Measurements from ENCODE around the gene OR10A3.

DNA sequence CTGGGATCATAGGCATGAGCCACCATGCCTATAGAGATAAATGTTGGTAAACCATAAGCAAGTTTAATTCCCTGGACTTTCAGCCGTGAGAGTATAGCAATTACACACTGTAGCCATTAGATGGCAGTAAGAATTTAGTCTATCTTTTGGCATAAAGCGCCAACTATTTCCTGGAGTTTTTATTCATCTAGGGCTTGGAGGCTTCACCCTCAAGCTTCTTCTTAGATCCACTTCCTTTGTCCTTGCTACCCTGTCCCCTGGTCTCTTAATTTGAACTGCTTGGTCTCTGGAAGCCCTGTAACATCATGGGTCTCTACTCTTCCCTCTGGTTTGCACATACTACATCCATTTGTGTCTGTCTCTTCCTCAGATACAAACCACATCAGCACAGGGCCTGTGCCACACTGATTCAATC lies 48.7 kb downstream of the OR10A3 start:
- peak; percentile 81 for TF ChIP-seq RAD21 (conservative IDR thresholded peaks at IDR 0.05)
- TF ChIP-seq, protein P1, sequence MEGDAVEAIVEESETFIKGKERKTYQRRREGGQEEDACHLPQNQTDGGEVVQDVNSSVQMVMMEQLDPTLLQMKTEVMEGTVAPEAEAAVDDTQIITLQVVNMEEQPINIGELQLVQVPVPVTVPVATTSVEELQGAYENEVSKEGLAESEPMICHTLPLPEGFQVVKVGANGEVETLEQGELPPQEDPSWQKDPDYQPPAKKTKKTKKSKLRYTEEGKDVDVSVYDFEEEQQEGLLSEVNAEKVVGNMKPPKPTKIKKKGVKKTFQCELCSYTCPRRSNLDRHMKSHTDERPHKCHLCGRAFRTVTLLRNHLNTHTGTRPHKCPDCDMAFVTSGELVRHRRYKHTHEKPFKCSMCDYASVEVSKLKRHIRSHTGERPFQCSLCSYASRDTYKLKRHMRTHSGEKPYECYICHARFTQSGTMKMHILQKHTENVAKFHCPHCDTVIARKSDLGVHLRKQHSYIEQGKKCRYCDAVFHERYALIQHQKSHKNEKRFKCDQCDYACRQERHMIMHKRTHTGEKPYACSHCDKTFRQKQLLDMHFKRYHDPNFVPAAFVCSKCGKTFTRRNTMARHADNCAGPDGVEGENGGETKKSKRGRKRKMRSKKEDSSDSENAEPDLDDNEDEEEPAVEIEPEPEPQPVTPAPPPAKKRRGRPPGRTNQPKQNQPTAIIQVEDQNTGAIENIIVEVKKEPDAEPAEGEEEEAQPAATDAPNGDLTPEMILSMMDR (IDR thresholded peaks at IDR 0.05; ENCODE audit: poor library complexity, severe bottlenecking) = peak; percentile 85
- TF ChIP-seq POLR2AphosphoS5 (IDR thresholded peaks at IDR 0.05) = no peak
- TF ChIP-seq EZH2 (IDR thresholded peaks at IDR 0.05; ENCODE audit: borderline replicate concordance, insufficient read depth, low read length, poor library complexity, severe bottlenecking) = no peak
- TF ChIP-seq, protein P2, sequence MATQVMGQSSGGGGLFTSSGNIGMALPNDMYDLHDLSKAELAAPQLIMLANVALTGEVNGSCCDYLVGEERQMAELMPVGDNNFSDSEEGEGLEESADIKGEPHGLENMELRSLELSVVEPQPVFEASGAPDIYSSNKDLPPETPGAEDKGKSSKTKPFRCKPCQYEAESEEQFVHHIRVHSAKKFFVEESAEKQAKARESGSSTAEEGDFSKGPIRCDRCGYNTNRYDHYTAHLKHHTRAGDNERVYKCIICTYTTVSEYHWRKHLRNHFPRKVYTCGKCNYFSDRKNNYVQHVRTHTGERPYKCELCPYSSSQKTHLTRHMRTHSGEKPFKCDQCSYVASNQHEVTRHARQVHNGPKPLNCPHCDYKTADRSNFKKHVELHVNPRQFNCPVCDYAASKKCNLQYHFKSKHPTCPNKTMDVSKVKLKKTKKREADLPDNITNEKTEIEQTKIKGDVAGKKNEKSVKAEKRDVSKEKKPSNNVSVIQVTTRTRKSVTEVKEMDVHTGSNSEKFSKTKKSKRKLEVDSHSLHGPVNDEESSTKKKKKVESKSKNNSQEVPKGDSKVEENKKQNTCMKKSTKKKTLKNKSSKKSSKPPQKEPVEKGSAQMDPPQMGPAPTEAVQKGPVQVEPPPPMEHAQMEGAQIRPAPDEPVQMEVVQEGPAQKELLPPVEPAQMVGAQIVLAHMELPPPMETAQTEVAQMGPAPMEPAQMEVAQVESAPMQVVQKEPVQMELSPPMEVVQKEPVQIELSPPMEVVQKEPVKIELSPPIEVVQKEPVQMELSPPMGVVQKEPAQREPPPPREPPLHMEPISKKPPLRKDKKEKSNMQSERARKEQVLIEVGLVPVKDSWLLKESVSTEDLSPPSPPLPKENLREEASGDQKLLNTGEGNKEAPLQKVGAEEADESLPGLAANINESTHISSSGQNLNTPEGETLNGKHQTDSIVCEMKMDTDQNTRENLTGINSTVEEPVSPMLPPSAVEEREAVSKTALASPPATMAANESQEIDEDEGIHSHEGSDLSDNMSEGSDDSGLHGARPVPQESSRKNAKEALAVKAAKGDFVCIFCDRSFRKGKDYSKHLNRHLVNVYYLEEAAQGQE (IDR thresholded peaks at IDR 0.05; ENCODE audit: borderline replicate concordance) = no peak
- no peak for TF ChIP-seq EP300 (conservative IDR thresholded peaks at IDR 0.05; ENCODE audit: poor library complexity, severe bottlenecking)

Measured in neural cell (in vitro differentiated cells).